ENCODE results near the gene CXCR6.

DNA sequence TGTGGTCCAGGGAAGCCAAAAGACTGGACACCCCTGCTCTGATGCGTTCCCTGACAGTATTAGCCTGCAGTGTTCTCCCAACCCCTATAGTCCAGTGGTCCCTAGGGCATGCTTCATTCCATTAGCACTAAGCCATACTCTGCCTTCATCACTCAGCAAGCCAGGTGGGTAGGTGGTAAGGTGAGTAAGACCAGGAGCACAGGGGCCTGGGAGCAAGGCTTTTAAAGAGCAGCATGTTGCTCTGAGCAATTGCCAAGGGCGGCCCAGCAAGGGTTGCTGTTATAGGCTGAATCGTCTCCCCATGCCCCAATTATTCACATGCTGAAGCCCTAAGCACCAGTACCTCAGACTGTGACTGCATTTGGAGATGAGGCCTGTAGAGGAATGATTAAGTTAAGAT is 11.0 kb downstream of the CXCR6 start:
- TF ChIP-seq, protein P1, sequence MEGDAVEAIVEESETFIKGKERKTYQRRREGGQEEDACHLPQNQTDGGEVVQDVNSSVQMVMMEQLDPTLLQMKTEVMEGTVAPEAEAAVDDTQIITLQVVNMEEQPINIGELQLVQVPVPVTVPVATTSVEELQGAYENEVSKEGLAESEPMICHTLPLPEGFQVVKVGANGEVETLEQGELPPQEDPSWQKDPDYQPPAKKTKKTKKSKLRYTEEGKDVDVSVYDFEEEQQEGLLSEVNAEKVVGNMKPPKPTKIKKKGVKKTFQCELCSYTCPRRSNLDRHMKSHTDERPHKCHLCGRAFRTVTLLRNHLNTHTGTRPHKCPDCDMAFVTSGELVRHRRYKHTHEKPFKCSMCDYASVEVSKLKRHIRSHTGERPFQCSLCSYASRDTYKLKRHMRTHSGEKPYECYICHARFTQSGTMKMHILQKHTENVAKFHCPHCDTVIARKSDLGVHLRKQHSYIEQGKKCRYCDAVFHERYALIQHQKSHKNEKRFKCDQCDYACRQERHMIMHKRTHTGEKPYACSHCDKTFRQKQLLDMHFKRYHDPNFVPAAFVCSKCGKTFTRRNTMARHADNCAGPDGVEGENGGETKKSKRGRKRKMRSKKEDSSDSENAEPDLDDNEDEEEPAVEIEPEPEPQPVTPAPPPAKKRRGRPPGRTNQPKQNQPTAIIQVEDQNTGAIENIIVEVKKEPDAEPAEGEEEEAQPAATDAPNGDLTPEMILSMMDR (conservative IDR thresholded peaks at IDR 0.05 in 1 of 2, IDR thresholded peaks at IDR 0.05 in 1 of 2; ENCODE audit: low read depth in 1 of 2, low read length in 2 of 2), result no peak
- TF ChIP-seq EZH2 (IDR thresholded peaks at IDR 0.05; ENCODE audit: low read length, missing control alignments), result no peak
